Endothelial cell of hepatic sinusoid (primary cell): Measurements from ENCODE around the gene NANOS1.

Experiments used
- in situ Hi-C: cut with HindIII; loops from 2 replicates; pipeline ENCODE4 v1.10.0; 2017; ENCODE audit warnings: low sequenced_read_pairs

Gene NANOS1, protein sequence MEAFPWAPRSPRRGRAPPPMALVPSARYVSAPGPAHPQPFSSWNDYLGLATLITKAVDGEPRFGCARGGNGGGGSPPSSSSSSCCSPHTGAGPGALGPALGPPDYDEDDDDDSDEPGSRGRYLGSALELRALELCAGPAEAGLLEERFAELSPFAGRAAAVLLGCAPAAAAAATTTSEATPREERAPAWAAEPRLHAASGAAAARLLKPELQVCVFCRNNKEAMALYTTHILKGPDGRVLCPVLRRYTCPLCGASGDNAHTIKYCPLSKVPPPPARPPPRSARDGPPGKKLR

GRCh38 chr10:119029613-119030420 is at the start of gene NANOS1:
Gene NANOS1 (plus strand): TSS chr10:119029714. CDS start chr10:119029802, 88 bp downstream.
- in situ Hi-C loops = no loop called here

- in situ Hi-C loops = no loop called here
Observed at GRCh38 chr10:118980135-118980865, 49.2 kb upstream of the NANOS1 start.

- in situ Hi-C loops = no loop called here
Observed at GRCh38 chr10:118980870-118981269, 48.6 kb upstream of the NANOS1 start.

DNA sequence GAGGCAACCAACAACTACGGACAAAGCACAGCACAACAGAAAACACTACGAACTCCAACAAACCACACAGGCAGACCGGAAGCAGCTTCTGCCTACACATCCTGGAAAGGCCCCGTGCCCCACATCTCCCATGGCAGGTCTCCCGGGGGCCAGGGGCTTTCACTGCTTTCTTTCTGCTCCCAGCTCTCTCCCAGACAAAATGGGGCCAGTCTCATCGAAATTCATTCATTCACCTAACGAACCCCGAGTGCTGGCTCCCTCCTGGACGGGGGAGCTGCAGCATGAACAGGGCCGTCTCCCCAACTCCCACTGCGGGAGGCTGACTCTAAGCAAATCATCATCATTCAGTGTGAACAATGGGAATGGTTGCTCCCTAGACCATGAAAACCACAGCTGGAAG is 47.6 kb upstream of the NANOS1 start:
- in situ Hi-C loops = no loop called here

DNA sequence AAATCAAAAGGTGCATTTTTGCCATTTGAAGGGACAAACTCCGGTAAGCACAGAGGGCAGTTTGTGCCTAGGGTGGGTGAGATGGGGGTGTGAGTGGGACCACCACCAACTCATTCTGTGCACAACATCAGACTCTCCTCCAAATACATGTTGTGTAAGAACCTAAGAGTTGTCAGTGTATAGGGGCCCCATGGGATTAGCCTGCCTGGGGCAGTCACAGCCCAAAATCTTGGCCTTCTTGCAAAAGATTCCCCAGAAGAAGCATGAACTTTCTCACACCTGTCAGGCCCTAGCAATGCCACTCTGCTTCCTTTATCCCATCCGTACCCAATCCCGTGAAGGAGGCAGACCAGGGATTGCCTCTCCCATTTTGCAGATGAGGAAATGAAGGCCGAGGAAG is 47.1 kb upstream of the NANOS1 start:
- in situ Hi-C loops = no loop called here

DNA sequence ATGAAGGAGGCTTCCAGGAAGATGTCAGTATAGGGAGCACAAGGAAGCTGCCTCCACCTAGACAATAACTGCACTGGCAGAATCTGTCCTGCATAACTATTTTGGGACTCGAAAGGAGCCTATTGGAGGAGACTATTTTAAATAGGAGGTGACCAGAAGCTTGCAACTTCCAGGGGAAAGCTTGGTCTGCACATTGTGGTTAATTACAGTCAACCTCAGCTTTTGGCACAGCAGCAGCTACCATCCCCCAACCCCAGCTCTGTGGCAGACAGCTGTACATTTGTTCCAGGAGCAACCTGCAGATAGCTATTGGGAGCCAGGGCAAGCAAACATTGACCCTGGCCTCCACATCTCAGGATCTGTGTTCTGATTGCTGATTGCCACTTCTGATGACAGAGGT is 46.3 kb upstream of the NANOS1 start:
- in situ Hi-C loops = no loop called here

DNA sequence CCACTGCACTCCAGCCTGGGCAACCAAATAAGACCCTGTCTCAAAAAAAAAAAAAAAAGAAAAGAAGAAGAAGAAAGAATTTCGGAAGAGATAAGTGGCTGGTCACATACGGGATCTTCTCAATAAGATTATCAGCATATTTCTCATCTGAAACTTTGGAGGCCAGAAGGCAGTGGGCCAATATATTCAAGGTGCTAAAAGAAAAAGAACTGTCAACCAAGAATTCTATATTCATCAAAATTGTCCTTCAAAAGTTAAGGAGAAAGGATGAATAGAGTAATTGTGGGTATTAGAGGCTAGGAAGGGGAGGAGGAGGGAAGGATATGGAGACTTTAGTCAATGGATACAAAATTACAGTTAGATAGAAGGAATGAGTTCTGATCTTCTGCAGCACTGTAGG is 43.9 kb upstream of the NANOS1 start:
- in situ Hi-C loops = no loop called here

GRCh38 chr10:118986815-118987790 is 42.4 kb upstream of the NANOS1 start:
- in situ Hi-C loops = no loop called here

- in situ Hi-C loops = no loop called here
Observed at GRCh38 chr10:118990326-118990725, 39.2 kb upstream of the NANOS1 start.

DNA sequence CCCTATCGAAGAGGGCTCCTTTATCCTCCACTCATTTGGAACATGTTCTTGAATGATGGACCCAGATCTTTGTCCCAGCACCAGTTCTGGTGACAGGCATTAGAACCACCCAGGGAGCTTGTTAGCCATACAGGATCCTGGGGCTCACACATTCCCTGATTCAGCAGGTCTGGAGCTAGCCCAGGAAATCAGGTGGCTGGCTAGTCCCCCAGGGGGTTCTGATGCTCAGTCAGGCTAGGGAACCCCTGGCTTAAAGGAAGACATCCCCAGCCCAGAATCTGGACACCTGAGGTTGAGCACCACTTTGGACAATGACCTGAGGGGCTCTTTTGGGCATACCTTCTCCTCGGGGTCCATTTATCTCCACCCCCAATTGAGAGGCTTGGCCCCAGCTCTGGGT is 37.0 kb upstream of the NANOS1 start:
- in situ Hi-C loops = no loop called here

DNA sequence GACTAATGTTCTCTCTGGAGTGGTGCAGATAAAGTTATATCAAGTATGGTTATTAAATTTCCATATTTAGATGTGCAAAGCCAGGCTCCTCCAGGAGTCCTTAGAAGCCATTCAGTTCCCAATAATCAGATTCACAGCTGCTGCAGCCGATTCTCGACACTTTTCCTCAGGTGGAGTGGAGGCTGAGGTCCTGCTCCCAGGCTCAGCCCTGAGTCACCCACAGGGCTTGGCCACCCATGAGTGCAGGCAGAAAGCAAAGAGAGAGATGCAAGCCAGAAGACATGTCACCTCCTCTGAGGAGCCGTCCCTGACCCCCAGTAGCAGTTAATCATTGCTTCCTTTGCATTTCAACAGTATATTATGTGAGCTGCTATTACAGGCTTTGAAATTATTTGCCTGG is 36.3 kb upstream of the NANOS1 start:
- in situ Hi-C loops = no loop called here

DNA sequence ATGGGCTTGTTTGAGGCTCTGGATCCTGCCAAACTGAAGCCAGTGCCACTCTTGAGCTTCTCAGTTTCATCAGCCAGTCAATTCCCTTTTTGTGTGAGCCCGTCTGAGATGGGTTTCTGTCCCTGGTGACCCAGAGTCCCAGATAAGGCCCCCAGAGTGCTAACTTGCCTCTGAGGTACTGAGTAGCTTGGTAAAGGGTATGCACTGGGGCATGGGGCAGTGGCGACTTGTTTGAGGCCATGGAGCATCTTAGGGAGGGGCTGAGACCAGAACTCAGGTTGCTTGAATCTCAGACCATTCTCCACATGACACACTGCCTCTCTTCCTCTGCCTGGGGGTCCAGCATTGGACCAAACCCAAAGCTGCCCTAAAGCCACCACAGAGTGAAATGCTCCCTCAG is 35.2 kb upstream of the NANOS1 start:
- in situ Hi-C loops = no loop called here

DNA sequence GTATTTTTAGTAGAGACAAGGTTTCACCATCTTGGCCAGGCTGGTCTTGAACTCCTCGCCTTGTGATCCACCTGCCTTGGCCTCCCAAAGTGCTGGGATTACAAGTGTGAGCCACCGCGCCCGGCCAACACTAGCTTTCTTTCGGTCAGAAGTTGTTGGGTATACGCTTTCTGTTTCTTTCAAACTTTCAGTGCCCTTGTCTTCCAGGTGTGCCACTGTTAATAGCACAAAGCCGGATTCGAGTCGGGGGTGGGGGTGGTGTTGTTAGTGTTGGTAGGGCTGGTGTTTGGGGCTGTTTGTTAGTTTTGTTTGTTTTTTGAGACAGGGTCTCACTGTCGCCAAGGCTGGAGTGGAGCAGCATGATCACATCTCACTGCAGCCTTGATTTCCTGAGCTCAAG is 33.8 kb upstream of the NANOS1 start:
- in situ Hi-C loops = no loop called here

DNA sequence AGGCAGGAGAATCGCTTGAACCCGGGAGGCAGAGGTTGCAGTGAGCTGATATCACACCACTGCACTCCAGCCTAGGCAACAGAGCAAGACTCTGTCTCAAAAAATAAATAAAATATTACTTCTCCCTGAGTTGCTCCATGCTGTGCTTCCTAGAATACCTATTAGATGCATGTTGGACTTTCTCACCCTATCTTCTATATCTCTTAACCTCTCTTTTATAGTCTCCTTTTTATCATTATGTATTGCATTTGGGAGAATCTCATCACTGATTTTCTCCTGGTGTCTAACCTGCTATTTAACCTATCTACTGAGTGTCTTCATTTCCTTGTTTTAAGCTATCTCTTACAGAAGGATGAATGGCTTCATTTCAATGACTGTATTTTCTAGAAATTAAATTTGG is 32.1 kb upstream of the NANOS1 start:
- in situ Hi-C loops = no loop called here

DNA sequence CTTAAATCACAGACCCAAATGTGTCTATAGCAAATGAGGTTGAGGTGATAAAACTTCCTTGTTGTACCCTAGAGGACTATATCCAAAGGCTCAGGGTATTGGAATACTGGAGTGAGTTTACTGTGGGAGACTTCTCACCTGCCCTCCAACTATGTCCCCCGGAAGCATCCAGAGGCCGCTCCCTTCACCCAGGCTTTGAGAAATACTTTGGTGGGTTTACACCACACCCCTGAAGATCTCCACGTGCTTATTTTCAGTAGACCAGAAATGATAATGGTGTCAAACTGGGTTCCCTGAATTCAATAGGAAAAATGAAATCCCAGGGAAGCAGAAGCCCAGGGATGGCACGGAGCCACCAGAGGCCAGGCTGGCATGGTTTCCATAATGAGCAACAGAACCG is 31.3 kb upstream of the NANOS1 start:
- in situ Hi-C loops = no loop called here

GRCh38 chr10:119001717-119002500 is 27.6 kb upstream of the NANOS1 start:
- in situ Hi-C loops = no loop called here

GRCh38 chr10:119003572-119004289 is 25.8 kb upstream of the NANOS1 start:
- in situ Hi-C loops = no loop called here

DNA sequence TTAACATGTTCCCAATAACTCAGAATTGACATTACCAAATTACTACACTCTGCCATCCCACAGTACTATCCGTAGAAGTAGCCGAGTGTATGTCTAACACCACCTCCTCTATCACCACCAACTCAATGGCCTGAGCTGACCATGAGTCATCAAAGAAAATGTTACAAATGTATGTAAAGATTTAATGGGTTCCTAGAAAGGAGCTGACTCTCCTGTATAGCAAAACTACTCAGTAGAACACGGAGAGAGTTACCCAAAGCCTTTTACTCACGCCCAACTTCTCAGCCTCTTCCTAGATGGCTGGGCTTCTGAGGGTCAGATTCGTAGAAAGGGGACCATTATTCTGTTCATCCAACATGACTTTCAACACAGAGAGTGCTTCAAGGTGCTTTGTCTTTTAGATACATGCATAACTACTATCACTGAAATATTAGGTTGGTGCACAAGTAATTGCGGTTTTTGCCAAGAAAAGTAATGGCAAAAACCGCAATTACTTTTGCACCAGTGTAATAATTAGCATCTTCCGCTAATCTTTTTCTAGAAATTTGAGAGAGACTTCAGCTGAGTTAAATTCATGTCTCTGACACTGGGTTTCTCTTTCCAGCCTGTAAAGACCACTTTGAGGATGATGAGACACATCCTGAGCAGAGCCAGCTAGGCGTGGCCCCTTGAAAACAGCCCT is 24.0 kb upstream of the NANOS1 start:
- in situ Hi-C loops = no loop called here
